ENCODE measurements around the gene CFAP97D2.

The CFAP97D2 gene

GRCh38 chr13:114268344-114269280 lies 89.6 kb downstream of the CFAP97D2 start:
- DNase-seq (ENCODE audit: low spot score): no peak

DNA sequence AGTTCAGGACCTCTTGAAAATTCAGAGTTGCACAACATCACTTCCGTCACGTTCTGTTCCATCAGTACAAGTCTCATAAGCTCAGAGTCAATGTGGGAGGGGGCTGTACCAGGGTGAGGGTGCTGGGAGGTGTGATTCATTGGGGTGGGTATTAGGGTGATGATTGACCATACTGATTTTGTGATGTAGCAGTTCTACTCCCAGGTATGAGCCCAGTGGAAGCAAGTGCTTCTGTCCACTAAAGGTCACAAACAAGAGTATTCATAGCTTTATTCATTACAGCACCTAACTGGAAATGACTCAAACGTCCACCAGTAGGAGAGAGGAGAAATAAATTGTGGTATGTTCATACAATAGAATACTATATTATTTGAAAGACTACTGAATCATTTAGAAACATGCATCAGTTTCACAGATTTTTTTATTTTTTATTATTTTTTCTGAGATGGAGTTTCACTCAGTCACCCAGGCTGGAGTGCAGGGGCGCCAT lies 90.3 kb downstream of the CFAP97D2 start:
- no peak for DNase-seq (ENCODE audit: low spot score)
